HG02610 (cell line): ENCODE measurements around the gene ARHGAP10.
"Not testable (repeated sequence)": the region's sequence is repeated elsewhere in the genome, so short reads cannot be mapped to it uniquely, and the experiment has no call there.

ENCODE experiments used
- ATAC-seq: cut with Tn5 transposase; IDR thresholded peaks from one replicate; pipeline ENCODE4 v1.9.1; 2021; ENCODE audit warnings: mild to moderate bottlenecking, moderate library complexity; ENCODE audit not compliant: unreplicated experiment

The ARHGAP10 gene

GRCh38 chr4:148078061-148078460, 346.2 kb downstream of the ARHGAP10 start:
- ATAC-seq, result no peak

GRCh38 chr4:148079961-148080360, 348.1 kb downstream of the ARHGAP10 start:
- ATAC-seq, result no peak

- ATAC-seq, result no peak
These were observed 349.4 kb downstream of the ARHGAP10 start for GRCh38 chr4:148081267-148081666.

- ATAC-seq, result no peak
These were observed 349.9 kb downstream of the ARHGAP10 start for GRCh38 chr4:148081745-148082144.

GRCh38 chr4:148083073-148083472, 351.2 kb downstream of the ARHGAP10 start:
- ATAC-seq, result not testable (repeated sequence)

GRCh38 chr4:148089624-148090023, 357.7 kb downstream of the ARHGAP10 start:
- ATAC-seq, result no peak

GRCh38 chr4:148090029-148090428, 358.1 kb downstream of the ARHGAP10 start:
- ATAC-seq, result no peak

GRCh38 chr4:148090503-148091476, 358.9 kb downstream of the ARHGAP10 start:
- ATAC-seq, result no peak

GRCh38 chr4:148091896-148092295, 360.0 kb downstream of the ARHGAP10 start:
- ATAC-seq, result no peak

GRCh38 chr4:148092316-148093014, 360.6 kb downstream of the ARHGAP10 start:
- ATAC-seq, result no peak

- ATAC-seq, result no peak
These were observed 361.2 kb downstream of the ARHGAP10 start for GRCh38 chr4:148093065-148093464.

- ATAC-seq, result no peak
These were observed 362.3 kb downstream of the ARHGAP10 start for GRCh38 chr4:148094149-148094548.

- ATAC-seq, result no peak
These were observed 363.5 kb downstream of the ARHGAP10 start for GRCh38 chr4:148095346-148095923.

- ATAC-seq, result no peak
These were observed 365.9 kb downstream of the ARHGAP10 start for GRCh38 chr4:148097801-148098200.

- ATAC-seq, result peak; percentile 43
These were observed 369.3 kb downstream of the ARHGAP10 start for GRCh38 chr4:148101235-148101634.

- no peak for ATAC-seq
These were observed 369.9 kb downstream of the ARHGAP10 start for GRCh38 chr4:148101790-148102189.

- no peak for ATAC-seq
These were observed 371.9 kb downstream of the ARHGAP10 start for GRCh38 chr4:148103597-148104355.

- no peak for ATAC-seq
These were observed 376.9 kb downstream of the ARHGAP10 start for GRCh38 chr4:148108766-148109165.

- ATAC-seq, result no peak
These were observed 377.3 kb downstream of the ARHGAP10 start for GRCh38 chr4:148109216-148109615.

GRCh38 chr4:148110169-148110568, 378.3 kb downstream of the ARHGAP10 start:
- ATAC-seq, result no peak
